Iris pigment epithelial cell (primary cell): ENCODE measurements around the gene NFATC1.

Experiments used
- DNase-seq: peaks from one replicate; pipeline ENCODE4 v3.0.0-alpha.2; 2011; ENCODE audit warnings: low read depth

Gene NFATC1

DNA sequence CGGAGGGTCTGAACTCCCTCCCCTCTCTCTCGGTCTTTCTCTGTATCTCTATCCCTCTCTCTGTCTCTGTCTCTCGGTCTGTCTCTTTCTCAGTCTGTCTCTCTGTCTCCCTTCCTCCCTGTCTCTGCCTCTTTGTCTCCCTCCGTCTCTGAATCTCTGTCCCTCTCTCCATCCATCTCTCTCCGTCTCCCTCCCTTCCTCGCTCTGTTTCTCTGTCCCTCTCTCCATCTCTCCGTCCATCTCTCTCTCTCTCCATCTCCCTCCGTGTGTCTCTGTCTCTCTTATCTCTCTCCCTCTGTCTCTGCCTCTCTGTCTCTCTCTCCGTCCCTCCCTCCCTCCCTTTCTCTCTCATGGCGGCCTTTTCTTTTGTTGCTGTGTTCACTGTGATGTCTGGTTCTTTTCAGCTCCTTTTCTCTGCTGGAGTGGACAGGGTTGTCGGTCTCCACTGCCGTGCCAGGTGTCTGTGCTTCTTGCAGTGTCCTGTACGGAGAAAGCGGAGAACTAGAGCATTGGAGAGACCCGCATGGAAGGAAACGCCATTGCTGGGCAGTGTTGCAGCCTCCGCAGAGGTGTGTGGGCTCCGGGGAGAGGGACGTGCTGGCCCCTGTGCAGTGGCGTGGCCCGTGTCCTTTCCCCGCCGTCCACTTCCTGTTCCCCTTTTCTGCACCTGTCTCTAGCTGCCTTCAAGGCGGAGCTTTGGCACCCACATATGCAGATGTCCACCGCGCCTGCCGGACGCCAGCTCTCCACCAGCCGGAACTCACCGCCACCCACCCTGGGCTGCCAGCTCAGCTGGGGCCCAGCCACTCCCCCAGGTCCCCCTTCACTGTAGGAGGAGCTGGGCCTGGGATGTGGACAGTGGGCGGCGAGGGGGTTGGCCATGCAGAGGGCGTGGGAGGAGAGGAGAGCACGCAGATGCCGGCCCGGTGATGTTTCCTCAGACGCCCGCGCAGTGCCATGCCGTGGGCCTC is 113.1 kb downstream of the NFATC1 start:
- DNase-seq: no peak

DNA sequence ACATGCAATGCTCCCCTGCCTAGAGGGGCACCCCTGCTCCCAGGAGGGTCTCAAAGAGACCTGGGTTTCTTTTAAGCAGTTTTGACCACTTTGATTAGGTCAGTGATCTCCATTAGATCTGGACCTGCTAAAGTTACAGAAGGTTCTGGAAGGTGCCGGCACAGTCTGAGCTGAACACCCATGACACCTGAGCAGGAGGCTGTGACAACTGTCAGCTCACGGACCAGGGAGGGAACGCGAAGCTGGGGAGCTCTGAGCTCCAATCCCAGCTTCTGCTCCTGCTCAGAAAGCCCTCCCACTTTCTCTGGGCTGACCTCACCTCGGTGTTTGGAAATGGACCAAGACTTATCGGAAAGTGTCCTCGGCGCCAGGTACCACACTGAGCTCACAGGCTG is 113.8 kb downstream of the NFATC1 start:
- DNase-seq: no peak

DNA sequence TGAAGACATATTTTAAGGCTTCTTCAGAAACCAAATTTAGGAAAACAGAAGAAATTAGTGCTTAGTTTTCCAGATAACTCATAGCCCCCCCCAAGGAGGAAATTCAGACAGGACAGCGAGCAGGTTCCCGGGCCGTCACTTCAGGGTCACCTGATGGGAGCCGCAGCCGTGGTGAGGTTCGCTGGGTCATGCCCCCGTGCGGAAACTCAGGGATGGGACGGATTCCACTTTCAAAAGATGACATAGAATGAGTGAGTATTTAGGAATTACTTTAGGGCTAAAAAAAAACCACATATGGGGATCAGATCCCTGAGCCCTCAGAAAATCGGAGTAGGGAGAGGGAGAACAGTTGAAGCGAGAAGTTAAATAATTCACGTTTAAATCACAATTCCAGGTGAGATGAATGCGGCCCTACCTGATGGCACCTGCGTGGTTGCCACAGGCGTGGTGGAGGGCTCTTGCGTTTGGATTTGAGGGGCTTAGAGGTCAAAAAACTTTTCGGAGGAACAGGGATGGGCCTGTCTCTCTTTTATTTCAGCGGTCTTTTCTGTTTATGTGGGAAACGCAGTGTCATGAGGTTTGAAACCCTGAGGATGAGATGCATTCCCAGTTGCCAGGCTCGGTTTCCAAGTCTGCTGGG is 114.4 kb downstream of the NFATC1 start:
- DNase-seq: no peak

DNA sequence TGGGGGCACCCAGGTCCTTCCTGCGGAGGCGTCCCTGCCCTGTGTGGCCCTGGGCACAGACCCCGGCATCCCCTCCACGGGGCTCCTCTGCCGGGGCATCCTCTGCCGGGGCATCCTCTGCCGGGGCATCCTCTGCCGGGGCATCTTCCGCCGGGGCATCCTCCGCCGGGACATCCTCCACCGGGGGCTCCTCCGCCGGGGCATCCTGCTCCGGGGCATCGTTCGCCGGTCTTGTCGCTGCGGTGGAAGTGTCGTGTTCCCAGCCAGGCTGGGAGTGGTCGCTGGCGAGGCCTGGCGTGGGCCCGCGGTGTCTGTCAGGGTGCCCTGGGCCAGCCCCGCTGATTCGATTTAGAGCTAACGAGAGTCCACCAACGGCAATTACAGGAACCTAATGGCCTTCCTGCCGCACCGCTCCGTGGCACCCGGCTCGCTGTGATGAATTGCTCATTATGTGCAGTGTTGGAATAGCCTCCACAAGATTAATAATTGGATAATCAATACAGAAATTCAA is 115.1 kb downstream of the NFATC1 start:
- no peak for DNase-seq

DNA sequence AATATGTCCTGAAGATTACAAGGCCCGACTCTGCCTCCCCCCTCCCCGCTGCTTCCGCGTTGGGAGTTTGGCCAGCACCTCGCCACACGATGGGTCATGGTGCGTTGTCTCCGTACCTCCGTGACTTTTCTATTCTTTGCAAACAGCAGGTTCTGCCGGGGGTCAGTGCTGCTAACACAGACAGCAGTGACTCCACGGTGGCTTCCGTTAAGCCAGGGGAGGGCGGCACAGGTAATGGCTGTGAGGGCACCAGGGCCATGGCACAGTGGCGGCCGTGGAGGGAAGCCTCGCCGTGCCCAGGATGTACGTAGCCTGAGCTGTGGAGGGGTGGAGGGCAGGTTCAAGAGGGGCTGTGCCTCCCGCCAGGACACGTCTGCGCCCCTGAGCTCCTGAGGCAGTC is 115.5 kb downstream of the NFATC1 start:
- no peak for DNase-seq

DNA sequence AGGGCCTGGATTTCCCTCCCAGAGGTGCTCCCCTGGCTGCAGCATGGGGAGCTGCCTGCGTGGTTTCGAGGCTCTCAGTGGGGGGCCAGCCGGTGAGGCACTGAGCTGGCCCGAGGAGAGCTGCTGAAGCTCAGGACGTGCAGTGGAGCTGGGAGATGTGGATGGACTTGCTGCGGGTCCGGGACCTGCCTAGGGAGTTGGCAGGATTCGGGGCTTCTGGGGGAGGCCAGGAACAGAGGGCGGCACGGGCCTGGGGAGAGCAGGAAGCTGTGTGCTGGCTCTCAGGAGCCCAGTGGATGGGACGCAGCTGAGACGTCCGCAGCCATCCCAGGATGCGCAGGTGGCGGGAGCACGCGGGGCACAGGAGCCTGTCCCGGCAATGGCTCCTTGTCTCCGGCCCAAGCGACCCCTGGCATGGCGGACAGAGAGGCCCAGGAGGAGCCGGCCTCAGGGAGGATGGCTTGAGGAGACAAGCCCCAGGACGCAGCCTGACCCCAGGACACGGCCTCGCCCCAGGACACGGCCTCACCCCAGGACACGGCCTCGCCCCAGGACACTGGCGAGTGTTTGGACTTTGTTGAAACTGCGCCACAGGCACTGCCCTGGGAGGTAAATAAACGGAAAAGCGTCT is 116.1 kb downstream of the NFATC1 start:
- no peak for DNase-seq

DNA sequence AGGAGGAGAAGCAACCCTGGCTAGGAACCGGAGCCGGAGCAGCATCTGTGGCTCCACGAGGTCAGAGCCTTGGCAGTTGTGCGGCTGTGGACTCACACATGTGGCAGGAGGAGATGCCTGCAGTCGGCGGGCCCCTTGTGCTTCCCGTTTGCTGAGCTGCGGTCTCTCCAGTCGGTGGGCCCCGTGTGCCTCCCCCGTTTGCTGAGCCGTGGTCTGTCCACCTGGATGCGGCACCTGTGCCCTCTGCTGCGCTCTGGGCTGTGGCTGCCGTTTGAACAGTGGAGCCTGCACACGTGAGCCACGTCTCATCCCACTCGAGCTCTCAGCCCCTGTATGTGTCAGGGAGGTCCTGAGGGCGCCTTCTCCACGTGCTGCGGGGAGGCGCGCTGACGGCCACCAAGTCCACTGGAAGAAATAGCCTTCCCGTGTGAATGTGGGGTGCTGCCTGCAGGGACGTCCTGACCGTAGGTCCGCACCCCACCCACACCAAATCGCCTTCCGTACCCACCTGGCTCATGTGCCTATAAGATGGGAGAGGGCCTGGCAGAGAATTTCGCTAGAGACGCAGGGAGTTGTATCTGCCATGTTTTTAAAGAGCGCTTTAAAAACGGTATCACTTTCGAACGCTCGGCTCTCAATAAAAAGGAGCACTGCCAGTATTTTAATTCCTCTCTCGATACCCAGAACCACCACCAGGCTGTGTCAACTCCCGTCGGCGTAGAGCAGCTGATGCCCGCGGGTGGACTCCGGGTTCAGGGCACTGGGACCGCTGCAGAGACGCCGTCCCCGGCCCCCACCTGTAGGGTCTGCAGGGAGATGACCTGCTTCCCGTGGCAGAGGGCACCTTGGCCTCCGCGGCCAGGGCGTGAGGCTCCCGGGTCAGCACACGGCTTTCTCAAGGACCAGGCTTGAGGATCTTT is 117.0 kb downstream of the NFATC1 start:
- no peak for DNase-seq

DNA sequence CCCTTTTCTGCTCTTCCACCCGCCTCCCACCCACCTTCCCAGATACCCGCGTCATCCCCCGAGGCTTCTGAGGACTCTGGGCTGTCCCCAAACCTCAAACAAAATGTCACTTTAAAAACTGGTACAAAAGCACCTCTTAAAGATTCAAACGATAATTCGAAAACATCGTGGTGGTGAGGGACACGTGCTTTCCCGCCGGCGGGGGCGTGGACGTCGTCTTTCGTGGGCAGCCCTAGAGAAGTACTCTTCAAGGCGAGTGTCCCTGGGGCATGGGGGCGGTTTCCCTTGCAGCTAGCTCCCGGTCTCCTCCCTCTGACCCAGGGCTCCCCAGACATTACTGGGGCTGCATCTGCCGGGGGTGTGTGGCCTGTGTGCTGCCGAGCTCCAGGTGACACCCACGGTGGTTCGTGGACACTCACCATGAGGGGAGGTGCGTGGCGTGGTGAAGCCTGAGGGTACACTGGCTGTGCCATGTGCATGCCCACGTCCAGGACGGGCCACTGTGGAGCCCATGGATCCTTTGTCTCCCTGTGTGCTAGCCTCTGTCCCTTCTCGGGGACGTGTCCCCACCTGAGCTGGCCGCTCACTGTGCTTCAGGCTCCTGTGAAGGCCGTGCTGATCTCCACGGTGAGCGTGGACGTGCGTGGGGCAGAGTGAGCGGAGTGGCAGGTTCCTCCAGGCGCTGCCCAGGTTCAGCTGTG is 117.8 kb downstream of the NFATC1 start:
- DNase-seq: no peak

DNA sequence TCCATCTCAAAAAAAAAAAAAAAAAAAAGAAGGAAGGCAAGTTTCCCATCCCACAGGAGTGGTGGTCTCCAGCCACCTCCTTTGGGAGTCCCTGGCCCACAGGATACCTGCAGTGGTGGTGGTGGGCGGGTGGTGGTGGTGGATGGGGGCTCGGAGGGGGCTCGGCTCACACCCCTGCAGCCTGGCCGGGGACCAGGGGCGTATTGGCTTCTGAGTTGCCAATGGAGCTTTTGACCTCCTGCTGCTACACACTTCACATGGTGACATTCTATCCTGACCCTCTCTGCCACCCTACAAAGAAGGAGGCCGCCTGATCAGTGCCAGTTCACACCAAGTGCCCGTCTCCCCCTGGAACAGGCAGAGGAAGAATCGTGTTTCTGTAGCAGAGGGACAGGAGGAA is 119.6 kb downstream of the NFATC1 start:
- no peak for DNase-seq

DNA sequence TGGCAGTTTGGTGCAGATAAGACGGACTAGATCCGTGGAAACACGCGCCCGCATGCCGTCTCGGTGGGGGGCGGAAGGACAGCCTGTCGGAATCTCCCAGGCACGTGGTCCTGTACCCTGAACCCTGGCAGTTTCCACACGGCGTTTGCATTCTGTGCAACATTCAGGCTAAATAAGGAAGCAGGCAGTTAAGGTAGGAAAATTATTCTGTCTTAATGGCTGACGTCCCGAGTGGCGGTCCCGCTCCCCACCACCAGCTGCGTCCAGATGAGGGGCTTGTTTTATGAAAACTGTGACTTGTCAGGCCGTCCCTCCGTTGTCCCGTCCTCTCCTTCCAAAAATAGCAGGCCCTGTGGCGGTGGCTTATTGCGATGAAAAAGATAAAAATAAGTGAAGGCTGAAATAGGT is 120.2 kb downstream of the NFATC1 start:
- no peak for DNase-seq

DNA sequence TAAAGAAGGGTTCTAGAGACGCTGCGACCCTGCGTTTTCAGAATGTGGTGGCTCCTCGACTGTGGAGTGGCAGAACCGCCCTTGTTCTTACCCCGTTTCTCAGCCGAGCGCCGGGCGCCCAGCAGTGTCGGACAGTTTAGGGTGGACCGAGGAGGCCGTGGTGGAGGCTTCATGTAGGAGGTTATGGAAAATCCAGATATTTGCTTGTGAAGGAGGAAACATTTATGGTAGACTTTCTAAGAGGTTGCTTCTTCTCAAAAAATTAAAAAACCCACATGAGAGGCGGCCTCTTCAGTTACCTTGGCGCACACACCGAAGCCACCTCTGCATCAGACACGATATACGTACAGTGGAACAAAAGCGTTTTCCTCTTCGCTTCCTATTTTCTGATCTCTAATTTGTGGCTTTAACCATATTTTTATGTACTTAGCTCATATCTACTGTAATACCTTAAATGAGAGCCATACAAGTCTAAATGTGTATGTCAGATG is 120.8 kb downstream of the NFATC1 start:
- no peak for DNase-seq

DNA sequence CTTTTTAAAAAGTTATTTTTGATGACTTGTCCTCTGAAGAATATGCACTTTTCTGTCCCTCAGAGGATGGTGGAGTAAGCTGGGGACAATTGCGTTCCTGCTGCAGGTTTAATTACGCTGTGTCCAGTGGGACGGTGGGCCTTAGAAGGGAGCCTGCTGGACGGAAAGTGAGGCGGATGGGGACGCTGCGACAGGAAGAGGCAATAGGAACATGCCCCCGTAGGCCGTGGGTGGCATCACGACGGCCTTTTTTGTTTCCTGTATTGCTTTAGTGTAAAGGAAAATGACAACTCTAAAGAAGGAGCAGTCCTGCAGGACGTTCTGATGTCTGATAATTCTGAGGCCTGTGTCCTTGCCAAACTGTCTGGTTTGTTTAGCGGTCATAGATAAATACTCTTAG is 121.6 kb downstream of the NFATC1 start:
- DNase-seq: no peak

DNA sequence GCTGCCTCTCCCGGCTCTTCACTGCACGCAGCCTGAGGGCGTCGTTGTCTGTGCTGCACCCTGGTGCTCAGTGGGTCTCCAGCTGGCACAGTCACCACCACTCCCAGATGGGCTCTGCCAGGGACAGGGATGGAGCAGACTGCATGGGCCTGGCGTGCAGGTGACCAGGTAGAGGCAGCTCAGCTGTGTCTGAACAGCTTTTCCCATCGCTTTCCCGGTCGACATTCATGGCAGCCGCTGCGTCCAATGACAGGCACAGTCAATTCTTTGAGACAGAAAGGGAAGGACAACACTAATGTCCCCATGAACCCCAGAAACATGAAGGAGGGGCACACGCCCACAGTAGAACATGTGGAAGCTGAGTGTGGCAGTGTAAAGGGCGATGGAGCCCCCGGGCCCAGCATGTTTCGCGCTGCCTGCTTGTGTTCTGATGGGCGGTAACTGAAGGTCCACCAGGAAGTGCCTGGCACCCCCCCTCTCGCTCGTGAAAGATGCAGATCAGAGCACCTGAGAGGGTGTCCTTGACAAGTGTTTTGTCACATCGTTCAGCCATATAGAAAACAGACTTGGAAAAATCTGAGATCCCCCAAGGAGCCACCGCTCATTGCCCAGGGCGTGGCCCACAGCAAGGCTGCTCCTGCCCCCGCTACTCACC is 122.4 kb downstream of the NFATC1 start:
- no peak for DNase-seq

DNA sequence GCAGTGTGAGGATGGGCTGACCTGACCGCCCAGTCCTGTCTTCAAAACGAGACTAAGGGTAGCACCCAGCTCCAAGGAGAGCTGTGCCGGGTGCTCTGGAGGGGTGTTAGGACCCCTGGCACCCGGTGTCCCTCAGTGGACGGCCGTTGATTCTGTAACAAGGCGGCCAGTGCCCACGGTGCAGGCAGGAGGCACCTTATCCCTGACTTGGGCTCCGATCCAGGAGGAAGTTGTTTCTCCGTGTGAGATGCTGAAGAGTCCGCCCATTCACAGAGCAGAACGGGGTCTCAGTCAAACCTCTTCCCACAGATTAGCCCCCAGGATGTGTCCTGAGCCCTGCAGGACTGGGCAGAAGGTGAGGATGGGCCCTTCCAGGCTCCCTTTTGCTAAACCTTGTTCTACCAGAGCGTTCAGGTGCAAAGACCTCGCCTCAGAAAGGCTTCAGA is 123.0 kb downstream of the NFATC1 start:
- no peak for DNase-seq

DNA sequence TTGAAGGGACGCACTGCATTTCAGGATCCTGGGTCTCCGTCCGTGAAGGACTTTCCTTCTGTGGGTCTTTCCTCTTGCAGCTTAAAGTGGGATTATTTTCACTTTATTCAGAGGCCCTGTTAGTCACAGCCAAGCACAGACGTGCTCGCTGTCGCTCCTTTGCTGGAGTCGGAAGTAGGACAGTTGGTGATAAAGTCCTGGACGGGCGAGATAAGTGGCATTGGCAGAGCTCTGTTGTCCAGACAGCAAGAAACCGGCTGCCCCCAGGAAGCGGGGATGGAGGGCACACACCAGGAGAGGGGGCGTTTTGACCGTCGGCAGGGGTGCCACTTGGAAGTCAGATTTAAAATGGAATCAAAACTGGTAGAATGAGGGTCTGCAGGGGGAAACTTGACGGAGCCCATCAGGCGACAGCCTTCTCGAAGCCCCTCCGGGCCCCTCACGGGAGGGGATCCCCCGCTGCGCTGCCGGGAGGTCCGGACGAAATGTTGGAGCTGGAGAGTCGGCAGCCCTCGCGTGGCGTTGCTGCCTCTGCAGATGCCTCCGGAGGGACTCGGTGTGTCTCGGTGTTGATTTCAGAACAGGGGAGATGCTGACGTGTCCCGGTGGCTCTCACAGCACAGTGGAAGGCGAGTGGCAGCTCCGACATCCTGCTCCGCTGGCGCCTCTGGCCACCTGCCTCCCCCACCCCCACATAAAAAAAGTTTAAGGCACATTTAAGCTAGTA is 124.2 kb downstream of the NFATC1 start:
- peak; percentile 28 for DNase-seq

DNA sequence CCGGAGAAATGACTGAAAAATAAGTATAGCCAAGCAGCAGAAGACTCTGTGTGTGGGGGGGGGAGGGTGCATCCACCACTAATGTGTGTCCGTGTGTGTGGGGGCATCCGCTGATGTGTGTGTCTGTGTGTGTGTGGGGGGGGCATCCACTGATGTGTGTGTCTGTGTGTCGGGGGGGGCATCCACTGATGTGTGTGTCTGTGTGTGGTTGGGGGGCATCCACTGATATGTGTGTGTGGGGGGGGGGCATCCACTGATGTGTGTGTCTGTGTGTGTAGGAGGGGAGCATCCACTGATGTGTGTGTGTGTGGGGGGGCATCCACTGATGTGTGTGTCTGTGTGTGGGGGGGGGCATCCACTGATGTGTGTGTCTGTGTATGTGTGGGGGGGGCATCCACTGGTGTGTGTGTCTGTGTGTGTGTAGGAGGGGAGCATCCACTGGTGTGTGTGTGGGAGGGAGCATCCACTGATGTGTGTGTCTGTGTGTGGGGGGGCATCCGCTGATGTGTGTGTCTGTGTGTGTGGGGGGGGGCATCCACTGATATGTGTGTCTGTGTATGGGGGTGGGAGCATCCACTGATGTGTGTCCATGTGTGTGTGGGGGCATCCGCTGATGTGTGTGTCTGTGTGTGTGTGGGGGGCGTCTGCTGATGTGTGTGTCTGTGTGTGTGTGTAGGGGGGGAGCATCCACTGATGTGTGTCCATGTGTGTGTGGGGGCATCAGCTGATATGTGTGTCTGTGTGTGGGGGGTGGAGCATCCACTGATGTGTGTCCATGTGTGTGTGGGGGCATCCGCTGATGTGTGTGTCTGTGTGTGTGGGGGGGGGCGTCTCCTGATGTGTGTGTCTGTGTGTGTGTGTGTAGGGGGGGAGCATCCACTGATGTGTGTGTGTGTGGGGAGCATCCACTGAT is 125.0 kb downstream of the NFATC1 start:
- DNase-seq: no peak

DNA sequence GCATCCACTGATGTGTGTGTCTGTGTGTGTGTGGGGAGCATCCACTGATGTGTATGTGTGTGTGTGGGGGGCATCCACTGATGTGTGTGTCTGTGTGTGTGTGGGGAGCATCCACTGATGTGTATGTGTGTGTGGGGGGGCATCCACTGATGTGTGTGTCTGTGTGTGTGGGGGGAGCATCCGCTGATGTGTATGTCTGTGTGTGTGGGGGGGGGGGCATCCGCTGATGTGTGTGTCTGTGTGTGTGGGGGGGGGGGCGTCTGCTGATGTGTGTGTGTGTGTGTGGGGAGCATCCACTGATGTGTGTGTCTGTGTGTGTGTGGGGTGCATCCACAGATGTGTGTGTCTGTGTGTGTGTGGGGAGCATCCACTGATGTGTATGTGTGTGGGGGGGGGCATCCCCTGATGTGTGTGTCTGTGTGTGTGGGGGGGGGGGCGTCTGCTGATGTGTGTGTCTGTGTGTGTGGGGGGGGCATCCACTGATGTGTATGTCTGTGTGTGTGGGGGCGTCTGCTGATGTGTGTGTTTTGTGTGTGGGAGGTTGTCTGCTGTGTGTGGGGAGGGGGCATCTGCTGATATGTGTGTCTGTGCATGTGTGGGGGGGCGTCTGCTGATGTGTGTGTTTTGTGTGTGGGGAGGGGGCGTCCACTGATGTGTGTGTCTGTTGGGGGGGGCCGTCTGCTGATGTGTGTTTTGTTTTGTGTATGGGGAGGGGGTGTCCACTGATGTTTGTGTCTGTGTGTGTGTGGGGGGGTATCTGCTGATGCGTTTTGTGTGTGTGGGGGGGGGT is 125.9 kb downstream of the NFATC1 start:
- DNase-seq: no peak
